Measurements from ENCODE around the gene PRCD. TPM values are rescaled to one million over a fixed set of nuclear protein-coding genes. Genes with fewer than 3 reads are reported as not detected.
"Not testable (repeated sequence)": the region's sequence is repeated elsewhere in the genome, so short reads cannot be mapped to it uniquely, and the experiment has no call there.

The PRCD gene
- total RNA-seq, 1 experiment from 2014 or later: 1.2 TPM

GRCh38 chr17:76553178-76553908 lies 13.5 kb downstream of the PRCD start:
- DNase-seq: no peak
- Histone ChIP-seq H3K9me3 (no peaks in the 10 kb centered on the region), H3K27me3 (no peaks in the 10 kb centered on the region), H3K4me3 (no peak overlapping the region), H3K36me3 (peaks cover 9% of the 10 kb centered on the region)

GRCh38 chr17:76554131-76554530 lies 14.3 kb downstream of the PRCD start:
- no peak overlapping the region for H3K4me3 ChIP-seq
- no peaks in the 10 kb centered on the region for H3K9me3 ChIP-seq
- H3K27me3 ChIP-seq: no peaks in the 10 kb centered on the region
- peaks cover 17% of the 10 kb centered on the region for H3K36me3 ChIP-seq
- no peak for DNase-seq

GRCh38 chr17:76556765-76557367 lies 17.0 kb downstream of the PRCD start:
- H3K9me3 ChIP-seq: no peaks in the 10 kb centered on the region
- H3K36me3 ChIP-seq: peaks cover 44% of the 10 kb centered on the region
- H3K27me3 ChIP-seq: no peaks in the 10 kb centered on the region
- no peak for DNase-seq
- peak overlapping the region; percentile 90 for H3K4me3 ChIP-seq

GRCh38 chr17:76557368-76558197 lies 17.7 kb downstream of the PRCD start:
- Histone ChIP-seq H3K4me3 (peak overlapping the region; percentile 90), H3K27me3 (no peaks in the 10 kb centered on the region), H3K9me3 (no peaks in the 10 kb centered on the region), H3K36me3 (peaks cover 48% of the 10 kb centered on the region)
- peak; percentile 96 for DNase-seq

DNA sequence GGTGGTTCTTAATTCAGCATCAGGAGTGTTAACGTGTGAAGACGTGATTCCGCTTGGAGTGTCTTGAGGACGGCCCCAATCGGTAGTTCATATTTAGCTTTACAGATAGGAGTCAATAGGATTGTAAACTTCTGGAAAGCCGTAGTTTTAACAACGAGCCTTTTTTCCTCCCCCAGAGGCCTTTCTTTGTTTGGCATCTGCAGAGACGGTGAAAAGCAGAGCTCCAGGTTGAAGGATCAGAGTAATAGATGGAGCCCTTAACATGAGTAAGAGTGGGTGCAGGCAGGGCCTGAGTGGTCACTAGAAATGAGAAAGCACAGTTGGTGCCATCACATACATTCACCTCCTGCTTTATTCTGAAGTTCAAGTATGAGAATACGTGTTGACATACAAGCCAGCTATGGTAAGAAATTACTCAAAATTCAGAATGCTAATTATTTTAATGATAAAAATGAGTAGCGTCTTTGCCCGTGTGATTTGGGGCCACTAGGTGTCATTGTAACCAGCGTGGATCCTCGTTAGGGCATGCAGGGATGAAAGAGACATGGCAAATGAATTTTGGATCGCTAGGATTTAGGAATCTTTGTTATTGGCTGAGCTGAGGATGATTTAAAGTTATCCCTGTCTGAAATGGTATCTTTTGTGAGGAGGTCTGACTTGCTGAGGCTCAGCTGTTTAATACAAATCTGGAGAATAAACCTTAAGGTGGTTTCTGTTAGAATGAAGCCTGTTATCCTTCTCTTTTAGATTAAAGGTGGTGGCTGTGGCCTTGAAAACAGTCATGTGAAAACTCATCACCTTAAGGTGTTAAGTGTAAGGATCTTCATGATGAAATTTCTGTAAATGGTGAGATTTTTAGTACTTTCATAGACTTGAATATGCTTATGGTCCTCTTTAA lies 18.6 kb downstream of the PRCD start:
- DNase-seq: no peak
- Histone ChIP-seq H3K36me3 (peaks cover 54% of the 10 kb centered on the region), H3K27me3 (no peaks in the 10 kb centered on the region), H3K9me3 (no peaks in the 10 kb centered on the region), H3K4me3 (peak overlapping the region; percentile 90)

DNA sequence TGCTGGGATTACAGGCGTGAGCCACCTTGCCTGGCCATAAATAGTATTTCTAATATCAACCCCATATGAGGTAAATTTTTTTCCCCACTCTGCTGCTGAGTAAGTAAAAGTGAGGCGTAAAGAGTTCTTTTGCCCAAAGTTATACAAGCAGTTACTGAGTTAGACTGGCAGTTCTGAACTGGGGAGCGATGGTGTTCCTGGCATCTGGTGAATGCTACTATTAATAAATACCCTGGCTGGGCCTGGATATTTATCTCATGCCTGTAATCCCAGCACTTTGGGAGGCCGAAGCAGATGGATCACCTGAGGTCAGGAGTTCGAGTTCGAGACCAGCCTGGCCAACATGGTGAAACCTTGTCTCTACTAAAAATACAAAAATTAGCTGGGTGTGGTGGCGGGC lies 19.6 kb downstream of the PRCD start:
- not testable (repeated sequence) for H3K27me3 ChIP-seq, H3K9me3 ChIP-seq, DNase-seq
- Histone ChIP-seq H3K36me3 (peaks cover 57% of the 10 kb centered on the region), H3K4me3 (peak overlapping the region; percentile 90)

DNA sequence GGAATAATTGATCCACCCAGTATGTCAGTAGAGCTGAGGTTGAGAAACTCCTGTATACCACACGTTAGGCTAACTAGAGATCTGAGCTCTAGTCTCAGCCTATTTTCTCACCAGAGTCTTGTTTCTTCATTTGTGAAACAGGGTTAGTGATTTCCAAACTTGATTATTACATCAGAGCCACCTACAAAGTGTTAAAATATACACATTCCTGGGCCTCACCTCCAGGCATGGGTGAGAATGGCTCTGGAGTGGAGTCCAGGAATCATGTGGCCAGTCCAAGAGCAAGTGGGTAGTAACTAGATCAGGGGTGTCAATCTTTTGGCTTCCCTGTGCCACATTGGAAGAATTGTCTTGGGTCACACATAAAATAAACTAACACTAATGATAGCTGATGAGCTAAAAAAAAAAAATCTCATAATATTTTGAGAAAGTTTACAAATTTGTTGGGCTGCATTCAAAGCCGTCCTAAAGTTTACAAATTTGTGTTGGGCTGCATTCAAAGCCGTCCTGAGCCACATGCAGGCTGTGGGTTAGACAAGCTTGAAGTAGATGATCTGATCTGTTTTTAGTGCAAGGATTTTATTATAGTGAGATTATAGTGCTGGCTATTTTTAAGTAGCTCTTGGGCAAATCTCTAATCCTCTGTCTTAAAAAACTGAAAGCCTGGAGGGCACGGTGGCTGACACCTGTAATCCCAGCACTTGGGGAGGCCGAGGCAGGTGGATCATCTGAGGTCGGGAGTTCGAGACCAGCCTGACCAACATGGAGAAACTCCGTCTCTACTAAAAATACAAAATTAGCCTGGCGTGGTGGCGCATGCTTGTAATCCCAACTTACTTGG lies 20.4 kb downstream of the PRCD start:
- Histone ChIP-seq H3K4me3 (peak overlapping the region; percentile 90), H3K9me3 (no peaks in the 10 kb centered on the region), H3K27me3 (no peaks in the 10 kb centered on the region), H3K36me3 (peaks cover 62% of the 10 kb centered on the region)
- DNase-seq: no peak

DNA sequence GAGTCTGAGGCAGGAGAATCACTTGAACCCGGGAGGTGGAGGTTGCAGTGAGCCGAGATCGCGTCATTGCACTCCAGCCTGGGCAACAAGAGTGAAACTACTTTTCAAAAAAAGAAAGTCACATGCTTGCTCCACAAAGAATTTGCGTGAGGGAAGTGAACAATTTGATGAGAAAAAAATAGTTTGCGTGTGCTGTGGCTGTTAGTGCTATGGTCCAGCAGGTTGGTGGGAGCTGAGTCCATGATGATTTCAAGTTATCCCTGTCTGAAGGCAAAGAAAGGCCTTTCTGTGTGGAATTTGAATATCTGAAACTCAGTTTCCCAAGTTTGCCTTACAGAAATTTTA lies 21.0 kb downstream of the PRCD start:
- DNase-seq: no peak
- H3K4me3 ChIP-seq: peak overlapping the region; percentile 90
- H3K36me3 ChIP-seq: peaks cover 65% of the 10 kb centered on the region
- H3K9me3 ChIP-seq: no peaks in the 10 kb centered on the region
- no peaks in the 10 kb centered on the region for H3K27me3 ChIP-seq

GRCh38 chr17:76561332-76561731 lies 21.5 kb downstream of the PRCD start:
- peak overlapping the region; percentile 90 for H3K4me3 ChIP-seq
- peaks cover 70% of the 10 kb centered on the region for H3K36me3 ChIP-seq
- H3K27me3 ChIP-seq: no peaks in the 10 kb centered on the region
- H3K9me3 ChIP-seq: no peaks in the 10 kb centered on the region
- DNase-seq: no peak

- H3K4me3 ChIP-seq: peak overlapping the region; percentile 90
These were observed 22.0 kb downstream of the PRCD start for GRCh38 chr17:76561799-76562268.

GRCh38 chr17:76562734-76563148 lies 22.9 kb downstream of the PRCD start:
- DNase-seq: peak; percentile 97
- Histone ChIP-seq H3K36me3 (peaks cover 80% of the 10 kb centered on the region), H3K9me3 (no peaks in the 10 kb centered on the region), H3K27me3 (no peaks in the 10 kb centered on the region), H3K4me3 (no peak overlapping the region)

More at GRCh38 chr17:76561799-76562268, 22.0 kb downstream of the PRCD start:
- no peaks in the 10 kb centered on the region for H3K27me3 ChIP-seq
- H3K36me3 ChIP-seq: peaks cover 73% of the 10 kb centered on the region
- DNase-seq: no peak
- no peaks in the 10 kb centered on the region for H3K9me3 ChIP-seq

- H3K36me3 ChIP-seq: peaks cover 74% of the 10 kb centered on the region
- DNase-seq, H3K27me3 ChIP-seq, H3K9me3 ChIP-seq, H3K4me3 ChIP-seq: not testable (repeated sequence)
These were observed 23.5 kb downstream of the PRCD start for GRCh38 chr17:76563359-76563758.

DNA sequence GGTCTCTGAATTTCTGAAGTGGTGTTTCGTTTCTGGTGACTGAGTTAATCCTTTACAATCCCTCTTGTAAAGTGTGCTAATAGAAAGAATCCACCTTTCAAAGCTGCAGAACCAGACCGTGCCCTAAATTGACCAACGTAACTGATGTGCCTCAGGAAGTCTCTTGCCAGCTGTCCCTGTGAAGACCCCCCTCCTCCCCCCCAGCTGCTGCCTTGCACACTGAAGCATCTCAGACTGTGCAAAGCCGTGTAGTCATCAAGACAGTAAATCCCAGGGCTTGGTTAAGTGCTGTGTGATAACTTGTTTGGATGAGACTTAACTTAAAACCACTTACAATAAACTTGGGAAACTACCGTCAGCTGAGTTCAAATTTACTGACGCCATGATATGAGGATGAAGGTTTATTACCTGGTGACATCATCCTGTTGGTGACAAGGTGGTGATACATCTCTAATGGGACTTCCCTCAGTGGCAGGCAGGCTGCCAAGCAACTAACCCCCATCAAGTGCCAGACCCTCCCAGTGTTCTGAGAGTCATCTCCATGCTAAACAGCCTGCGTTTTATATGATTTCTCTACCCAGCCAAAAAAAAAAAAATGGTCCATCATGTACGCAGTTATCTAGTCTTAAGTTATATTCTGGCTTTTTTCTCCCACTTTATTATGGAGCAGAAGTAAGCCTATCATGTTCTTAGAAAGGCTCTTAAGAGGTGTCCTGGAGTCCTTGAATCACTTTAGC lies 25.3 kb downstream of the PRCD start:
- not testable (repeated sequence) for H3K4me3 ChIP-seq, H3K27me3 ChIP-seq, H3K9me3 ChIP-seq, DNase-seq
- peaks cover 56% of the 10 kb centered on the region for H3K36me3 ChIP-seq

DNA sequence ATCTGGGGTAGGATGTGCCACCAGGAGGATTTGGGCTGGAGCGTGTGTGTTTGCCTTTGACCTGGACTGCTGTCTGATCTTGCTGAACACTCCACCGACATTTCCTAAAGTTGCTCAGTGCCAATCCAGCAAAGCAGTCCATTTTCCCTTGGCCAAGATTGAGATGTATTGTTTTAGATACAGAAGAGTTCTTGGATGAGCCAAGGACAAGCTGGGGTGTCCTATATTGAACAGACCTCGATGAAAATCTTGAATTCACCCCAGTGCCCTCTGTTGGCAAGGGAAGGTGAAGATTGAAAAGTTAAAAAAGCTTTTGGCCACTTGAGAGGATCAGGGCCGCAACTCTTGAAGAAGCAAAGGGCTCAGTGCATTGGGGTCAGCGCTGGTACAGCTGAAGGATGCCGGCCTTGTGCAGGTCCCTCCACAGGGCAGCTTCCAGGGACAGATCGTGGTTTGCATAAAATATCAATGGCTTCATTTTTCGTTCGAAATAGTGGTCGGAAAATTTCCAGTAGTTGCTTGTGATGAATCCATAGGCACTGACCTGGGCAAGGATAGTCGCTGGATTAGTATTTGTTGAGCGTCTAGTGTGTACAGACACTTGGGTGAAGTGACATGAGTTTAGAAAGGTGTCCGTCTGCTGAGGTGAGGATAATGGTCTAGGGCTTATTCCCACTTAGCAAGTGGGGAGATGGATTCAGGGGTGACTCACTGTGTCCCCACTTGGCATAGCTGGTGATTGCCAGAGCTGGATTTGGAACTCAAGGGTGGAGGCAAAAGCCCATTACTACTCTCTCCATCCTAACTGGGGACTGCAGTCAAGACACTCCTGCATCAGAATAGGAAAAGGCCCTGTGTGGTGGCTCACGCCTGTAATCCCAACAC lies 26.1 kb downstream of the PRCD start:
- H3K9me3 ChIP-seq: no peaks in the 10 kb centered on the region
- DNase-seq: no peak
- H3K36me3 ChIP-seq: peaks cover 51% of the 10 kb centered on the region
- H3K27me3 ChIP-seq: no peaks in the 10 kb centered on the region
- H3K4me3 ChIP-seq: no peak overlapping the region
